PC-3 (cell line): Measurements from ENCODE around the gene THADA. TPM values are rescaled to one million over a fixed set of nuclear protein-coding genes. Genes with fewer than 3 reads are reported as not detected.

ENCODE experiments used
- ATAC-seq: fragments of 200-7000 bp; cut with Tn5 transposase; 2 replicates; pipeline ENCODE4 v1.9.1; 2020; ENCODE audit warnings: mild to moderate bottlenecking, moderate library complexity
- BruUV-seq: library from RNA; stranded (reverse); fragments of 400-500 nt; replicated peaks from 2 replicates; lab custom pipeline; 2021; lab: Mats Ljungman, UMichigan
- CTCF ChIA-PET: fragments of 300-600 bp; sonication (Branson Sonifier 250); formaldehyde crosslinking; loops from one replicate; lab custom pipeline; 2022; ENCODE audit warnings: antibody characterized with exemption; lab: Charles Lee
- POLR2A ChIA-PET: fragments of 300-600 bp; sonication (Branson Sonifier 250); formaldehyde crosslinking; loops from one replicate; lab custom pipeline; 2022; ENCODE audit warnings: antibody characterized with exemption; ENCODE audit not compliant: unreplicated experiment; lab: Charles Lee
- DNase-seq: peaks from one replicate; pipeline ENCODE4 v3.0.0-alpha.2; 2015
- H2AFZ ChIP-seq: fragments of 300-600 bp; sonication (generic); 2 replicates; pipeline ENCODE4 v1.6.0; 2016; ENCODE audit warnings: antibody characterized with exemption, low read length
- H3F3A ChIP-seq: fragments of 300-600 bp; sonication (generic); one replicate; pipeline ENCODE4 v1.6.0; 2017; ENCODE audit warnings: antibody characterized with exemption, low read length, control low read depth, mild to moderate bottlenecking; ENCODE audit not compliant: unreplicated experiment
- H3K27ac ChIP-seq: fragments of 300-600 bp; sonication (generic); 2 replicates; pipeline ENCODE4 v1.5.1; 2016; ENCODE audit warnings: mild to moderate bottlenecking, low read length
- H3K27me3 ChIP-seq: fragments of 300-600 bp; sonication (generic); 2 replicates; pipeline ENCODE4 v1.6.1; 2016; ENCODE audit warnings: low read length, mixed read lengths
- H3K36me3 ChIP-seq: fragments of 300-600 bp; sonication (generic); 2 replicates; pipeline ENCODE4 v1.6.1; 2016; ENCODE audit warnings: low read depth, mixed run types, low read length, mixed read lengths
- H3K4me1 ChIP-seq: fragments of 300-600 bp; sonication (generic); 2 replicates; pipeline ENCODE4 v1.5.1; 2016; ENCODE audit warnings: low read length; ENCODE audit not compliant: insufficient read depth
- H3K4me2 ChIP-seq: fragments of 300-600 bp; sonication (generic); 2 replicates; pipeline ENCODE4 v1.6.0; 2016; ENCODE audit warnings: low read length
- H3K4me3 ChIP-seq: fragments of 300-600 bp; sonication (generic); 2 replicates; pipeline ENCODE4 v1.5.1; 2016; ENCODE audit warnings: mild to moderate bottlenecking, low read length, mixed read lengths
- H3K79me2 ChIP-seq: fragments of 300-600 bp; sonication (generic); 2 replicates; pipeline ENCODE4 v1.6.1; 2017; ENCODE audit warnings: low read length, mixed read lengths
- H3K9ac ChIP-seq: fragments of 300-600 bp; sonication (generic); 2 replicates; pipeline ENCODE4 v1.6.0; 2016; ENCODE audit warnings: mild to moderate bottlenecking, low read length
- H3K9me2 ChIP-seq: fragments of 300-600 bp; sonication (generic); replicated peaks from 2 replicates; pipeline ENCODE4 v1.6.1; 2016; ENCODE audit warnings: mixed run types, low read length, mixed read lengths
- H3K9me3 ChIP-seq: fragments of 300-600 bp; sonication (generic); 2 replicates; pipeline ENCODE4 v1.6.1; 2016; ENCODE audit warnings: low read length, mixed read lengths
- H4K20me1 ChIP-seq: fragments of 300-600 bp; sonication (generic); 2 replicates; pipeline ENCODE4 v1.6.1; 2016; ENCODE audit warnings: low read length, mixed read lengths
- EZH2 ChIP-seq: fragments of 300-600 bp; sonication (generic); IDR thresholded peaks from one replicate; pipeline ENCODE4 v1.6.1; 2017; ENCODE audit warnings: antibody characterized with exemption, mild to moderate bottlenecking, low read length; ENCODE audit not compliant: unreplicated experiment
- EZH2phosphoT487 ChIP-seq: fragments of 300-600 bp; sonication (generic); IDR thresholded peaks from 2 replicates; pipeline ENCODE4 v1.6.1; 2018; ENCODE audit warnings: mild to moderate bottlenecking, antibody characterized with exemption, low read length, borderline replicate concordance
- intact Hi-C: fragments of 100-400 bp; cut with micrococcal nuclease; formaldehyde crosslinking; loops from 2 replicates; pipeline ENCODE4 v1.9.0; 2023
- total RNA-seq: library from RNA; depleted of rRNA; stranded (reverse); fragments of >200 nt; gene quantifications from 2 replicates; pipeline ENCODE4 v1.2.3, GENCODE V29; 2014
- TF ChIP-seq, protein P1 (sequence below): fragments of 300-600 bp; sonication (generic); conservative IDR thresholded peaks from 2 replicates; pipeline ENCODE4 v1.5.1; 2017; ENCODE audit warnings: antibody characterized with exemption, low read depth, mild to moderate bottlenecking, low read length

Gene THADA
- total RNA-seq, 1 experiment from 2014 or later: 33.6 TPM

- CTCF ChIA-PET: no interaction called here
- Histone ChIP-seq H3K4me1 (no peaks in the 10 kb centered on the region), H3K79me2 (no peaks in the 10 kb centered on the region), H3K9me2 (no peaks in the 10 kb centered on the region), H3K27me3 (no peaks in the 10 kb centered on the region), H3K4me2 (no peak overlapping the region), H3K9me3 (no peaks in the 10 kb centered on the region), H3K27ac (no peak overlapping the region), H3F3A (no peaks in the 10 kb centered on the region), H3K36me3 (peaks cover 7% of the 10 kb centered on the region; the same call in 1 of the 2 replicates), H3K9ac (no peak overlapping the region), H4K20me1 (no peaks in the 10 kb centered on the region), H2AFZ (no peak overlapping the region), H3K4me3 (no peak overlapping the region)
- ATAC-seq: no peak
- intact Hi-C loops: no loop called here
- DNase-seq: no peak
- no TSS peak for BruUV-seq
- POLR2A ChIA-PET: no interaction called here
- TF ChIP-seq, protein P1, sequence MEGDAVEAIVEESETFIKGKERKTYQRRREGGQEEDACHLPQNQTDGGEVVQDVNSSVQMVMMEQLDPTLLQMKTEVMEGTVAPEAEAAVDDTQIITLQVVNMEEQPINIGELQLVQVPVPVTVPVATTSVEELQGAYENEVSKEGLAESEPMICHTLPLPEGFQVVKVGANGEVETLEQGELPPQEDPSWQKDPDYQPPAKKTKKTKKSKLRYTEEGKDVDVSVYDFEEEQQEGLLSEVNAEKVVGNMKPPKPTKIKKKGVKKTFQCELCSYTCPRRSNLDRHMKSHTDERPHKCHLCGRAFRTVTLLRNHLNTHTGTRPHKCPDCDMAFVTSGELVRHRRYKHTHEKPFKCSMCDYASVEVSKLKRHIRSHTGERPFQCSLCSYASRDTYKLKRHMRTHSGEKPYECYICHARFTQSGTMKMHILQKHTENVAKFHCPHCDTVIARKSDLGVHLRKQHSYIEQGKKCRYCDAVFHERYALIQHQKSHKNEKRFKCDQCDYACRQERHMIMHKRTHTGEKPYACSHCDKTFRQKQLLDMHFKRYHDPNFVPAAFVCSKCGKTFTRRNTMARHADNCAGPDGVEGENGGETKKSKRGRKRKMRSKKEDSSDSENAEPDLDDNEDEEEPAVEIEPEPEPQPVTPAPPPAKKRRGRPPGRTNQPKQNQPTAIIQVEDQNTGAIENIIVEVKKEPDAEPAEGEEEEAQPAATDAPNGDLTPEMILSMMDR: no peak
- TF ChIP-seq EZH2 (no peak), EZH2phosphoT487 (no peak)
These were observed 193.8 kb downstream of the THADA start for GRCh38 chr2:43402002-43402401.

GRCh38 chr2:43400508-43400907 lies 195.3 kb downstream of the THADA start:
- H2AFZ ChIP-seq: no peak overlapping the region
- H3K36me3 ChIP-seq: peaks cover 12% of the 10 kb centered on the region
- no peaks in the 10 kb centered on the region for H4K20me1 ChIP-seq
- no TSS peak for BruUV-seq
- DNase-seq (no peak), ATAC-seq (no peak)
- POLR2A ChIA-PET: no interaction called here
- no peak overlapping the region for H3K9ac ChIP-seq
- intact Hi-C loops: no loop called here
- H3K9me3 ChIP-seq: no peaks in the 10 kb centered on the region
- no peaks in the 10 kb centered on the region for H3K4me1 ChIP-seq
- H3K27me3 ChIP-seq: no peaks in the 10 kb centered on the region
- H3K27ac ChIP-seq: no peak overlapping the region
- H3K79me2 ChIP-seq: no peaks in the 10 kb centered on the region
- CTCF ChIA-PET: no interaction called here
- H3F3A ChIP-seq: no peaks in the 10 kb centered on the region
- TF ChIP-seq EZH2: no peak
- no peak for TF ChIP-seq EZH2phosphoT487
- TF ChIP-seq, protein P1: no peak
- H3K4me2 ChIP-seq: no peak overlapping the region
- no peak overlapping the region for H3K4me3 ChIP-seq
- H3K9me2 ChIP-seq: no peaks in the 10 kb centered on the region

- H3F3A ChIP-seq: no peaks in the 10 kb centered on the region
- TF ChIP-seq, protein P1: no peak
- H3K27me3 ChIP-seq: no peaks in the 10 kb centered on the region
- H3K4me3 ChIP-seq: no peak overlapping the region
- no peaks in the 10 kb centered on the region for H3K4me1 ChIP-seq
- no peak overlapping the region for H2AFZ ChIP-seq
- no peaks in the 10 kb centered on the region for H3K9me3 ChIP-seq
- H3K79me2 ChIP-seq: no peaks in the 10 kb centered on the region
- peaks cover 12% of the 10 kb centered on the region for H3K36me3 ChIP-seq
- ATAC-seq: peak; percentile 35
- ChIA-PET CTCF (interaction anchor here (0.6 kb wide), 1 partner anchor 67 kb away, joined by 3 read pairs; no protein-coding TSS in a partner anchor), POLR2A (no interaction called here)
- H3K9me2 ChIP-seq: no peaks in the 10 kb centered on the region
- H4K20me1 ChIP-seq: no peaks in the 10 kb centered on the region
- DNase-seq: peak; percentile 39
- BruUV-seq: no TSS peak
- H3K4me2 ChIP-seq: no peak overlapping the region
- no peak overlapping the region for H3K9ac ChIP-seq
- intact Hi-C loops: no loop called here
- no peak overlapping the region for H3K27ac ChIP-seq
These were observed 196.1 kb downstream of the THADA start for GRCh38 chr2:43399515-43400264.
